Daoy (cell line): ENCODE data around the gene DOK6. TPM values are rescaled to one million over a fixed set of nuclear protein-coding genes. Genes with fewer than 3 reads are reported as not detected.
"Not testable (repeated sequence)": the region's sequence is repeated elsewhere in the genome, so short reads cannot be mapped to it uniquely, and the experiment has no call there.

Experiments used
- DNase-seq: peaks from one replicate; pipeline ENCODE4 v3.0.0-alpha.2; 2015; ENCODE audit warnings: low read depth
- total RNA-seq: library from RNA; depleted of rRNA; stranded (reverse); fragments of >200 nt; shearing (Covaris generic); gene quantifications from 2 replicates; pipeline ENCODE4 v1.2.3, GENCODE V29; 2014; rRNA removed

Gene DOK6
- 0.06 TPM in 1 of 2 replicates, not detected in the other for total RNA-seq

DNA sequence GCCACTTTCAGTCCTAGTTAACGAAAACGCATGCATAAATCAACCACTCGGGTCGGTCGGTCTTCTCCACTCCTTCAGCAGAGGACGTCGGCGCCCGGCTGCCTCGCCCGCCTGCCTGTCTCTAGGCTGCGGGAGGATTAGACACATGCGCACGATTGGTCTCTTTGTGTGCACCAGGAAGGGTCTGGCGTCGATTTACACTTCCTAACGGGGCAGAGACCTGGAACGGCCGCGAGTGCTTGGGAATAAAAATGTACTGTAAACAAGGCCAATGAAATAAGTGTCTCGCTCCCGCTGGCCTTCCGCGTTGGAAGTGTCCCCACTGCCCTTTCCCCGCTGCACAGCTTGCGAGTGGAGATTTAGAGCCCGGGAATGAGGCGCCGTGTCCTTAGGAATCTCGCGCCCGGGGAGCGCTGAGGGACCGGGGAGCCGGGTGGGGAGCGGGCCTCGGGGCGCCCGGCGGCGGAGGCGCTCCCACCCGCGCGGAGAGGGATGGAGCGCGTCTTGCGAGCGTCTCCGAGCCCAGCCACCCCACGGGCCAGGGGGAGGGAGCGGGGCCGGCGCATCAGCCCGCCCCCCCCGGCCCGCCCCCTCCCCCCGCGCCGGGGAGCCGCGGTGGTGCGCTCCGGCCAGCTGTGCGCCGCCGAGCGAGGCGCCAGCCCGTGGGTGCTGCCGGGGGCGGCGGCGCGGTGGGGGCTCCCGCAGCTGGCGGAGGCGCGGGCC is at the start of gene DOK6:
DOK6 (plus strand) TSS at position 636 of the 723 bp plus-strand sequence.
- DNase-seq, result no peak

DNA sequence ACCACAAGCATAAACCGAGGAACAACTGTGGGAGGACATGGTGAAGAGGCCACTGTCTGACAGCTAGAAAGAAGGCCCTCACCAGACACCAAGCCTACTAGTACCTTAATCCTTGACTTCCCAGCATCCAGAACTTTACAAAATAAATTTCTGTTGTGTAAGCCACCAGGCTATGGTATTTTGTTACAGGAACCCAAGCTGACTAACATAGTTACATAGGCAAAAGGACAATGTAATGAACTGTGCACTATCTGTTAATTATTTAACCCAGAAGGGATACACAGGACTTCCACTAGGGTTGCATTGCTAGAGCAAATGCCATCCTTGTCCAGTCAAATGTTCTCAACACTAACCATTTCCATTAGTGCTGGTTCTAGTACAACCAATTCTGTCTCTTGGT is 47.7 kb upstream of the DOK6 start:
- DNase-seq, result no peak

DNA sequence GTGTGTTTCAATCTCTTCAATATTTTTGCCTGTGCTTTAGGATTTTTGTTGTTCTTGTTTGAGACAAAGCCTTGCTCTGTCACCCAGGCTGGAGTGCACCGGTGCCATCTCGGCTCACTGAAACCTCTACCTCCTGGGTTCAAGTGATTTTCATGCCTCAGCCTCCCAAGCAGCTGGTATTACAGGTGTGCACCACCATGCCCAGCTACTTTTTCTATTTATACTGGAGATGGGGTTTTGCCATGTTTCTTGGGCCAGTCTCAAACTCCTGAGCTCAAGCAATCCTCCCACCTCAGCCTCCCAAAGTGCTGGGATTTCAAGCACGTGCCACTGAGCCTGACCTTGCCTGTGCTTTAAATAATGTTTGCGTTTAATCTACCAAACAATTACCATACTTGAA is 43.1 kb upstream of the DOK6 start:
- DNase-seq, result no peak

DNA sequence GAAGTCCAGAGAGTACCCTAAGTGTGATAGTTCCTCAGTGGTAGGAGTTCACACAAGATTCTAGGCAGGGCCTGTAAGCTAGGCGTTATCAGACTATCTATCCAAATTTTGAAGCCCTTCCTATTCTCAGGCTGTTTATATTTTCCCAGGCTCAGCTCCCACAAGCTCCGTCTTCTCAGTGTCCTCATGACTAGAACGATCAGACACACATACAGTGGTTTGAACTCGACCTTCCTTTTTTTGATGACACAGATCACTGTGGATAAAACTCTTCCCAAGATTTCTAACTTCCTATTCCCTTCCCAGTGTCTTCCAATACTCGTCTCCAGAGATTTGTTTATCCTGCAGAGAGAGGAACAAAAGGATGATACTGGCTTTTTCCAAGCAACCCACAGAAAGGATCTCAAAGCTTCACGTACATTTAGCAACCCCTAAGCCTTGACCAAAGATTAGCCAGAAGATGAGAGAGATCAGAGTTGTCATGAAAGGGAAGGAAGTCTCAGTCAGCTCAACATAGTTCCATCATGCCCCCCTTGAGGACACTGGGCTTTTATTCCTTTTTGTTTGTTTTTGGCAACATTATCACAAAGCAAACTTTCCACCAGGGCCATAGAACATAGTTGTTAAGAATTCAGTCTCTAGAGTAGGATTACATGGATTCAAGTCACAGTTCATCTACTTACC is 42.3 kb upstream of the DOK6 start:
- no peak for DNase-seq

DNA sequence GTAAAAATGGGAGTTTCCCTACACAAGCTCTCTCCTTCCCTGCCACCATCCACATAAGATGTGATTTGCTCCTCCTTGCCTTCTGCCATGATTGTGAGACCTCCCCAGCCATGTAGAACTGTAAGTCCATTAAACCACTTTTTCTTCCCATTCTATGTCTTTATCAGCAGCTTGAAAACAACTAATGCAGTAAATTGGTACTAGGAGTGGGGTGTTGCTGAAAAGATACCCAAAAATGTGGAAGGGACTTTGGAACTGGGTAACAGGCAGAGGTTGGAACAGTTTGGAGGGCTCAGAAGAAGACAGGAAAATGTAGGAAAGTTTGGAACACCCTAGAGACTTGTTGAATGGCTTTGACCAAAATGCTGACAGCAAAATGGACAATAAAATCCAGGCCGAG is 40.9 kb upstream of the DOK6 start:
- DNase-seq, result not testable (repeated sequence)

DNA sequence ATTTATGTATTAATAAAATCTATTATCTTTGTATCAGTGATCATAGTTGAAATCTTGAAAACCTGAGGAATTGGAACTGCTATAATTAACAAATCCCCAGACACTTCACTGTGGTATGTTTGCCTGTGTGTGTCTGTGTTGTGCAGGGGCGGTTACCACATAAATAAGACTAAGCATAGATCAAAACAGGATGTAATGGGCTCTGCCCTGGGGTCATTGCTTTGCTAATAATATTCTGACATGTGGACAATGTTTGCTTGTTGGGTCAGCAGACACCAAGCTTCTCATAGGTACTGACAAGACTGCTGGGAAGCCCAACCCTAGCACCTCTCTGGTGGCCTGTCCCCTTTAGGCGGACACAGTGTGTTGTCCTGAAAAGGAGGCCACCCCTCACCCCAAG is 35.8 kb upstream of the DOK6 start:
- DNase-seq, result no peak

DNA sequence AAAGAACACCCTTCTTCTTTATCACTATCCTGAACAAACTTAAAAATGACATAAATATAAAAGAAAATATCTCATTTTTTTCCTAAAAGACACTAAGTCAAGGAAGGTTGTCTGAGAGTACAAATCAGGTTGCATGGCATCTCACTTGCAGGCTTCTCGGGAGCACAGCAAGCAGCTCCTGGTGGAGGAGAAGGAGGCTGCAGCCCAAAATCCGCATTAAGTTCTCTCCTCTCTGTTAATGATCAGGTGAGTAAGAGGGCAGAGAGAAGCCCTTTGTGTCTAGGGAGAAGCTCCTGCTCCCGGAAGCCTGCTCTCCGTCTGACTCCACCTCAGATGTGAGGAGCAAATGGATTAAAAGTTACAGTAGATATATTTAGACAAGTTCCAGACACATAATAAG is 35.0 kb upstream of the DOK6 start:
- DNase-seq, result no peak

DNA sequence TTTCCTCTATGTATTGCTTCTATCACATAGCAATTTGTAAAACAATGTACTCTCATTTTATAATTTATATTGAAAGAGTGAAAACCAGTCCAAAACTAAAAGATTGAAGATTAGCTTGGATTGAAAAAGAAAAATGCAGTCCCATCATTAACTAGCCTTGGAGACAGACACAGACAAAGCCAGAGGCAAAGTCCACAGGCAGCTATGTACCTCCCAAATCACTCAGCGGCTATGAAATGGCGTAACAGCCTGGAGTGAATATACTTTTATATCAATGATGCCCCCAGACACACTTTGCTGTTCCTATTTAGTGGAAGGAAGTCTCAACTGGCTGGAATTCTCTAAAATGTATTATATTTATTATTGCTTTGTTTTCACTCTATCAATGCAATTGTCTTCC is 33.6 kb upstream of the DOK6 start:
- DNase-seq, result no peak

DNA sequence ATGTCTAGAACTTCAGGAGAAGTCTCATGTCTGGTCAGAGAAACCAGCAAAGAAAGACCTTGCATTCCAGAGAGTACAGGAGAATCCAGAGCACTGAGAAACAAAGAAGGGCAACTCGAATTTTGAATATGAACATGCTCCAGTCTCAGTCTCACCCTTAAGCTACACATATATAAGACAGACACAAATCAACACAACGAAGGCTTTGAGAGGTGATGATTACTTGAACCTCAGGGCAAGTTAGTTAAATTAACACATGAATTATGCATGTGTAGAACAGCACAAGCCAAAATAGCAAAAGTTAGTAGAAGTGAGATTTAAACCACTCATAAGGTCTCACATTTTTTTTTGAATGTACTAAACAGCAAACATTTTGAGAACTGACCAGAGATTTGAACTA is 29.0 kb upstream of the DOK6 start:
- DNase-seq, result no peak

DNA sequence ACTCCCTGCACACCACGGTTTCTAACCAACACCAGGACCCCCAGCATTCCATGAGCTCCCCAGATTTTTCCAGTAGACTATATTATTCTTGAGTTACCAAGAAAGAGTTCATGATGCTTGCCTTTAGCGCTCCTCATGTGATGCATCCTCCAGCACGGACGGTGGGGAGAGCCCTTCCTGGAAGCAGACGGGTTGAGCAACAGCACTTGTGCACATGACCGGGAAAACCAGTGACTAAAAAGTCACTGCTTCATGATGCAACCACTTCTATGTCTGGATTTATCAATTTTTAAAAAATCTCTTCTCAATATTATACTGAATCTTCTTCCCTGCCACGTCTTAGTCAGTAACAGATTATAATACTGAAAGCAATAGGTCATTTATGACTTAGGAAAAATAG is 20.4 kb upstream of the DOK6 start:
- no peak for DNase-seq

DNA sequence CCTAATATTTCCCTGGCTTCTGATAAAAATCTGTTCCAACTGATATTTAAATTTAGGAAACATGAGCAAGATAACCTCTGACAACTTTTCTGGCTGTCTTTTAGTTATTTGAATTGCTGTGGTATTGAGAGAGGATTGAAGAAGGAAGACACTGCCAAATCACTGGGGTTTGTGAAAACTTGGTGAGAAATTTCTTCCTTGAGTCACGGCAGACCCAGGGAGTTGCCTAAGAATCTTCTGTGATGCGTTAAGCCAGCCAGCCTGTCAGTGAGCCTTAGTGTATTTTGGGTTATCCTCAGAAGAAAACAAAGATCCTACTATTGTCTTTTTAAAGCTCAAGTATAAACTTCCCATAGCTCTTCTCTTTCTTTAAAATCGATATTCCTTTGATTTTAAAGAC is 17.5 kb upstream of the DOK6 start:
- no peak for DNase-seq

DNA sequence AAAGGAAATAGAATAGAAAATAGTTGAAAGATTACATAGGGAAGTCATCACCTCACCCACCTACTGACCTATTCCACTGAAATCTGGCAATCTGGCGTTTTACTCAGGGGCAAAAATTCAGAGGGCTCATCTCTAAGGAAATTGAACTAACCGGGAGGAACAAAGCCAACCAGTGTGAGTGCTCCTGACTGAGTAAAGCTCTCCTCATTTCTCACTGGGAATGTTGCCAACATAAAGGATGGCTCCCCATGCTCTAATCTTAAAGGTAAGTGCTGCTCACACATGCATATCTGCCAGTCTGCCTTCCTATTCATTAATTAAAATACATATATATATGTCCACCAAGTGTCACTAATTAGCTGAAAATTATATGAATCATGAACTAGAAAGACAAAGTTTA is 13.5 kb upstream of the DOK6 start:
- DNase-seq, result no peak

DNA sequence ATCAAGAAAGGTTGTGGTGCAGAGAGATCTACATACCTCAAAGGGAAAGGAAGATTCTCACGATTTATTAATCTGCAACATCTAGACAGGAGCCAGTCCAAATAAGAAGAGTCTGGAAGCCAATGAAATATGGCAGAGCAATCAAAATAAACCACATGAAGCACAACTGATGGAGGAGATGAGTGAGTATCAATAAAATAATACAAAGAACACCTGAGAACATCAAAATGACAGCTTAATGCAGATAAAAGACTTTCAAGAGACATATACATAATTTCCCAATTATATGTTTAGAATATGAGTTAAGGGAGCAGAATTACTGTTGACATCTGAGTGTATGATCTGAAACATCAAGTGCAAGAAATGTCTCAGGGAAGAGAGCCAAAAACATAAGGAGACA is 12.5 kb upstream of the DOK6 start:
- no peak for DNase-seq

DNA sequence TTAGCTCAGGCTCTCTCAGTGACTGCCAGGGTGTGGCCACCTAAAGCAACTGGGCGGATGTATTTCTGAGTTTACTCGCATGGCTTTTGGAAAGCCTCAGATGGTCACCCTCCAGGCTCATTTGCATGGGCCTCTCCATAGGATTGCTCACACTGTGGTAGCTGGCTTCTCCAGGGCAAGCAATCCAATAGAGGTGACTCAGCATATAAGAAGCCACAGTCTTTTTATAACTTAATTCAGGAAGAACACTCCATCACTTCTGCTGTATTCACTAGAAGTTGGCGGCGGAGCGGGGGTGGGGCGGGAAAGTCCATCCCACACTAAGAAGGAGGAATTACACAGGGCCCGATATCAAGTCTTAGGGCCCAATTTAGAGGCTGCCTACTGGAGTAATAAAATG is 3.6 kb upstream of the DOK6 start:
- no peak for DNase-seq

DNA sequence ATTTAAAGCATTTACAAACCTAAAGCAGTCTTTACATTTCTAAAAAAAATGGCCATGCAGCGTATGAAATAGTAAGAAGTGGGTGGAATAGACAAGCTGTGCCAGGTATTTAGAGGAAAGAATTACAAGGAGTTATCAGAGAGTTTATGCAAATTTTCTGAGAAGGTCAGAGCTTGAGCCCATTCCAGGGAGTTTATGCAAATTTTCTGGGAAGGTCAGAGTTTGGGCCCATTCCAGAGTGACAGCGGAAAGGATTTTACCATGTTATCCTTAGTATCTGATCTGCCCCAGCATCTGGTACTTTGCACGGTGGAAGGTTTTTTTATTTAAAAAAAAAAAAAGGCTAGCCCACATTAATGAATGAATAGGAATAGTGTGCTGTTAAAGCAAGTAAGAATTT is 1.4 kb upstream of the DOK6 start:
- DNase-seq, result no peak

DNA sequence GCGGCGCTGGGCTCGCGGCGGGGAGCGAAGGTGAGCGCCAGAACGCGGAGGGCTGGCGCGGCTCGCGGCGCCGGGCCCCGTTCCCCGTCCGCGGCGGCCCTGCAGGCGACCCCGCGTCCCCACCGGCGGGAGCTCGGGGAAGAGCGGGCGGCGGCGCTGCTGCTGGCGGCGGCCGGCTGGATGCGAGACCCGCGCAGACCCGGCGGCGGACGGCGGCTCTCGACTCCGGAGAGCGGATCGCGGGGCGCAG is 213 bp downstream of the DOK6 start:
- DNase-seq, result no peak

DNA sequence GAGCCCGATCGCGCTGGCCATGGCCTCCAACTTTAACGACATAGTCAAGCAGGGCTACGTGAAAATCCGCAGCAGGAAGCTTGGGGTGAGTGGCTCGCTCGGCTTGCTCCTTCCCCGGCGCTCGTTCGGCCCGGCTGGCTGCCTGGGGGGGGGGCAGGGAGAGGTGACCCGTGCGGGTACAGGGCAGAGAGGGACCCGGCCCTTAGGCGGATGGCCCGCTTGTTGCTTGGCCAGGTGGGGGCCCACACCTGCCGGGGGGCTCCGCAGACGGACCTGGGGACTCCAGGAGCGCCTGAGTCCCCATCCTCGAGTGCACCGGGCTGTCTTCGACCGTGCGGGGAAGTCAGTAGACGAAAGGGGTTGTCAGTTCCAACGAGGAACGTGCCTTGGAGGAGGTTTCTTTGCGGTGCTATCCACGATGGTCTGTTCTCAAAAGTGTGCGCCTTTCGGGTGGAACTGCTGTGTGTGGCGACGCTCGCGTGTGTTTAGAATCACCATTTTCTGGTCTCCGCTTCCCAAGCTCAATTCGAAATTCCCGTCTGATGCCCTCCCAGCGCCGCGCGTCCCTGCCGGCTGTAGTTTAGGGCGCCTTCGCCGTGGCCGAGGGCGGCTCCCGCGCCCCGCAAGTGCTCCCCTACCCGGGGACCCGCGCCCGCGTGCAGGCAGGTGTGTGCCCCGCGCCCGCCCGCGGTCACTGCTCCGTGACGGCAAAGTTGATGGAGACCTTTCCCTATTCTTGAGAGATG is 711 bp downstream of the DOK6 start:
- no peak for DNase-seq

DNA sequence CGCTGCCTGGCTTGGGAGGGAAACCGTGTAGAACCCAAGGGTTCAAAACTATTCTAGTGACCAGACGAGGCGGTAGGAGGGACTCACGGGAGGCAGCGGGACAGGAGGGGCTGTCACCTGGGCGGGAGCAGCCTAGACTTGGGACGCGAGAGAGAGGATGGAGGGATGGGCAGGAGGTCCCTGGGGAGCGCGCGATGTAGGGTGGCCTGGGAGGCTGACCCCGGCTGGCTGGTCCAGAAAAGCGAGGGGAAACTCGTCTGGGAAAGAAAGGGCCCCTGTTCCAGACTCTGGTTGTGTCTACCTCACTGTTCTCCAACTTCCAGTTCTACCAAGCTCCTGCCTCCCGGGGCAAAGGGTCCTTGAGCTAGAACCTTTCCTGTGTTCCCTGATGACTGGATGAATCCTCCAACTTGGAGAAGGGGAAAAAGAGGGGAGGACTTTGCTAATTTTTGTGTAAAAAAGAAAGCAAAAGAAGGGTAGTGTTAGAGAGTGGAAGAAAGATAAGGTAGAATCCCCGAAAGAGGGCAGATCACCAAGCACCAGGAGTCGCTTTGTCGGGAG is 1.4 kb downstream of the DOK6 start:
- no peak for DNase-seq

DNA sequence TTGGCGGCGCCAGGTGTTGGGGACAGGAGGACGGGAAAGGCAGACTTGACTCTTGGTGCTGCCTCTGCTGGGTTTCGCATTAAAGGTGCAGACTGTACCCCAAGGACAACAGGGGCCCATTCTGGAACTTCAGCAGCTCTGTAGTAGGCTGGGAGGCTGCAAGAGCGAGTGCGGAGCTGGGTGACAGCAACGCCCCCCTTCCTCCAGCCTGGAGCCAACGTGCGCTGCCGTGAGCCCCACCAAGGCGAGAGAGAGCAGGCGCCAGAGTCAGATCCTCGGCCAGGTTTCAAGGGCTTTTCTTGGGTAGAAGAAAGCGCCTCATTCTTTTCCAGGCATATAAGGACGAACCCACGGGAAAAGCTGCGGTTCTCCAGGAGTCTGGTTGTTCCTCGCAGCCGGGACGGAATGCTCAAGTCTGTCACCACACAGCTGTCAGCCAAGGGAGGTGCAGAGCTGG is 1.9 kb downstream of the DOK6 start:
- DNase-seq, result no peak

DNA sequence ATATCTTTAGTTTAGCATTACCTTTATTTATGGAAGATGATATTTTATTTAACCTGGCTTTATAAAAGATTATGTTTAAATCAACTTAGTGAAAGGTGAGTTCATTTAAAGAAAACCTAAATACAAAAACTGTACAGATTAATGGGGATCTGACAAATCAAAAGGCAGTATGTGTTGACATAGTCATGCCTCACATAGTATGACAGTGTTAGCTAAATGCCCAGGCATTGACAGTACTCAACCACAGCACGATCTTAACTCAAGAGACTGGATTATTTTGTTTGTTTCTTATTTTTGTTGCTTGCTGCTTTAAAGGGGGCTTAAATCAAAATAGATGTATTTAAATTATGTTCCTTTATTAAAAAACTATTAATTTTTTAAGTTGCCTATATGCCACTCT is 7.8 kb downstream of the DOK6 start:
- no peak for DNase-seq

DNA sequence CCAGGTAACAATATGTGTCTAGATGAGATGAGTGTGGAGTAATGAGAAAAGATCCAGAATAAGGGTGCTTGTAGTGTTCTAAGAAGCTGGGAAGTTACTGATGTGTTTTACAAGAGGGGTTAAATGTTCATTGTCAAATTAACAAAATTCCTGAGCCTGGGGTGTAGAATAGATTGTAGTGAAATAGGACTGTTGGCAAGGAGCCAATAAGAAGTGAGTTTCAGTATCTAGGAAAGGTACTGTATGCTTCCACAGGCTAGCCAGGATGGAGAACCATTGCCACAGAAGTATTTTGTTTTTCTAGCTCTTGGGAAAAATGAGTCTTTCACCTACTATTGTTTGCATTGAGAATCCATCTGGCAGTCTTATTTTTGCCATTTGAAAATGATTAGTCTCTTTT is 10.5 kb downstream of the DOK6 start:
- no peak for DNase-seq

DNA sequence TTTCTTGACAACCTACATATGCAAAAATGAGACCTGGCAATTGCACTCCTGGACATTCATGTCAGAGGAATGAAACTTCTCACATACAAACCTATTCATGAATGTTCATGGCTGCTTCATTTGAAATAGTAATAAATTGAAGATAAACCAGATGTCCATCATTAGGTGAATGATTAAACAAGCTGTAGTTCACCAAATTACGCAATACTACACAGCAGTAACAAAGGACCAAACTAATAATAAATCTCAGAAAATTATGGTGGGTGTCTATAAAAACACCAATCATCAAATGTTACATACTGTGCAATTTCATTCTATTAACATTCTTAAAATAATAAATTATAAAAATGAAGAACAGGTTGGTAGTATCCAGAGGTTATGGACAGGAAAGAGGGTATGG is 13.5 kb downstream of the DOK6 start:
- DNase-seq, result no peak

DNA sequence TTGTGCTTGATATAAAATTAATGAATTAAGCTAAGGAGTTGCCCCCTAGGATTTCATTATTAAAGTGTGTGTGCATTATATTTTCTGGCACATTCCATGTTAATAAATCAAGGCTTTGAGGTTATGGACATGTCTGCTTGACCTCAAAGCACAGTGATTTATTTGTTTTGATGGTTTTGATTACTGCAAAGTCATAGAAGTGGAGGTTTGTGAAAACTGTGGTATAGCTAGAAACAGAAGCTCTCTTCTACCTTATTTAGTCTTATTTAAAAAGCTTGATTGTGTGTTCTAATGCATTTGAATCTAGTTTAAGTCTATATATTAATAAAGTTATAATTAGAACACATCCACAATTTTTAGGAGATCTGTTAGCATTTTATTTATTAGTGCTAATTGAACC is 32.2 kb downstream of the DOK6 start:
- DNase-seq, result no peak
